ENCODE data around the gene TP53BP2. TPM values are rescaled to one million over a fixed set of nuclear protein-coding genes. Genes with fewer than 3 reads are reported as not detected.

Gene TP53BP2
- total and polyA plus RNA-seq, 10 of the 15 experiments (the other 5 are each of a cell fraction or from before 2014, with no cell fraction given): 1.6 to 13.7 (median 5.6) TPM

- TF ChIP-seq IRF3 (IDR thresholded peaks at IDR 0.05): no peak
- no peak for TF ChIP-seq RAD51 (IDR thresholded peaks at IDR 0.05)
- no peak for TF ChIP-seq TCF7 (IDR thresholded peaks at IDR 0.05; ENCODE audit: borderline replicate concordance)
- TF ChIP-seq ETV6 (conservative IDR thresholded peaks at IDR 0.05 in 1 of 2, IDR thresholded peaks at IDR 0.05 in 1 of 2; ENCODE audit: borderline replicate concordance in 1 of 2, low read depth in 1 of 2): no peak
- TF ChIP-seq USF2 (IDR thresholded peaks at IDR 0.05; ENCODE audit: borderline replicate concordance, low read depth, low read length): no peak
- TF ChIP-seq FOXK2 (IDR thresholded peaks at IDR 0.05): no peak
- no peak for TF ChIP-seq CBX3 (IDR thresholded peaks at IDR 0.05; ENCODE audit: borderline replicate concordance, low read depth)
- no peak for TF ChIP-seq NR2C2 (IDR thresholded peaks at IDR 0.05; ENCODE audit: borderline replicate concordance, control insufficient read depth, insufficient read length, low read depth)
- TF ChIP-seq ZBTB4 (CRISPR knock-in tag; IDR thresholded peaks at IDR 0.05): no peak
- TF ChIP-seq SMAD5 (IDR thresholded peaks at IDR 0.05; ENCODE audit: low read depth): no peak
- no peak for TF ChIP-seq SKIL (IDR thresholded peaks at IDR 0.05; ENCODE audit: low read depth, poor library complexity, severe bottlenecking)
These were observed 106.2 kb downstream of the TP53BP2 start (continued) for GRCh38 chr1:223739366-223740037.

Data from GM12878 (cell line).